AG04449 (cell line): ENCODE data around the gene RBFOX2.
"Not testable (repeated sequence)": the region's sequence is repeated elsewhere in the genome, so short reads cannot be mapped to it uniquely, and the experiment has no call there.

Source experiments
- CTCF ChIA-PET: fragments of 350-600 bp; formaldehyde crosslinking; extraction: SDS; loops from one replicate; lab custom pipeline; 2021; ENCODE audit warnings: antibody characterized with exemption; lab: Yijun Ruan, JAX
- POLR2A ChIA-PET: fragments of 400-600, 350-600 bp; formaldehyde crosslinking; extraction: SDS; loops from one replicate; lab custom pipeline; 2020; ENCODE audit warnings: antibody characterized with exemption, inconsistent platforms; lab: Yijun Ruan, JAX
- DNase-seq: peaks from one replicate; pipeline ENCODE4 v3.0.0-alpha.2; 2010; ENCODE audit warnings: low read depth, low spot score
- H3K4me3 ChIP-seq: 2 replicates; pipeline ENCODE4 v1.5.1; 2011; ENCODE audit warnings: low read depth, mild to moderate bottlenecking, control low read depth, low read length
- TF ChIP-seq, protein P1 (sequence below): IDR thresholded peaks from one replicate; pipeline ENCODE4 v1.5.1; 2011; ENCODE audit warnings: mild to moderate bottlenecking, moderate library complexity, low read length, control low read depth, inconsistent platforms; ENCODE audit not compliant: insufficient read depth; ENCODE audit errors: missing control alignments

RBFOX2 gene

GRCh38 chr22:35703861-35704584 is 324.6 kb downstream of the RBFOX2 start:
- TF ChIP-seq, protein P1, sequence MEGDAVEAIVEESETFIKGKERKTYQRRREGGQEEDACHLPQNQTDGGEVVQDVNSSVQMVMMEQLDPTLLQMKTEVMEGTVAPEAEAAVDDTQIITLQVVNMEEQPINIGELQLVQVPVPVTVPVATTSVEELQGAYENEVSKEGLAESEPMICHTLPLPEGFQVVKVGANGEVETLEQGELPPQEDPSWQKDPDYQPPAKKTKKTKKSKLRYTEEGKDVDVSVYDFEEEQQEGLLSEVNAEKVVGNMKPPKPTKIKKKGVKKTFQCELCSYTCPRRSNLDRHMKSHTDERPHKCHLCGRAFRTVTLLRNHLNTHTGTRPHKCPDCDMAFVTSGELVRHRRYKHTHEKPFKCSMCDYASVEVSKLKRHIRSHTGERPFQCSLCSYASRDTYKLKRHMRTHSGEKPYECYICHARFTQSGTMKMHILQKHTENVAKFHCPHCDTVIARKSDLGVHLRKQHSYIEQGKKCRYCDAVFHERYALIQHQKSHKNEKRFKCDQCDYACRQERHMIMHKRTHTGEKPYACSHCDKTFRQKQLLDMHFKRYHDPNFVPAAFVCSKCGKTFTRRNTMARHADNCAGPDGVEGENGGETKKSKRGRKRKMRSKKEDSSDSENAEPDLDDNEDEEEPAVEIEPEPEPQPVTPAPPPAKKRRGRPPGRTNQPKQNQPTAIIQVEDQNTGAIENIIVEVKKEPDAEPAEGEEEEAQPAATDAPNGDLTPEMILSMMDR: no peak
- ChIA-PET CTCF (no interaction called here), POLR2A (no interaction called here)
- DNase-seq: no peak
- H3K4me3 ChIP-seq: no peak overlapping the region

- CTCF ChIA-PET, DNase-seq, H3K4me3 ChIP-seq, POLR2A ChIA-PET: not testable (repeated sequence)
Observed at GRCh38 chr22:35699852-35700251, 328.8 kb downstream of the RBFOX2 start.

- DNase-seq: no peak
- ChIA-PET CTCF (no interaction called here), POLR2A (no interaction called here)
- H3K4me3 ChIP-seq: no peak overlapping the region
- TF ChIP-seq, protein P1: no peak
Observed at GRCh38 chr22:35697142-35697541, 331.5 kb downstream of the RBFOX2 start.

- ChIA-PET POLR2A (no interaction called here), CTCF (no interaction called here)
- no peak for DNase-seq
- TF ChIP-seq, protein P1: no peak
- no peak overlapping the region for H3K4me3 ChIP-seq
Observed at GRCh38 chr22:35695202-35695601, 333.4 kb downstream of the RBFOX2 start.

DNA sequence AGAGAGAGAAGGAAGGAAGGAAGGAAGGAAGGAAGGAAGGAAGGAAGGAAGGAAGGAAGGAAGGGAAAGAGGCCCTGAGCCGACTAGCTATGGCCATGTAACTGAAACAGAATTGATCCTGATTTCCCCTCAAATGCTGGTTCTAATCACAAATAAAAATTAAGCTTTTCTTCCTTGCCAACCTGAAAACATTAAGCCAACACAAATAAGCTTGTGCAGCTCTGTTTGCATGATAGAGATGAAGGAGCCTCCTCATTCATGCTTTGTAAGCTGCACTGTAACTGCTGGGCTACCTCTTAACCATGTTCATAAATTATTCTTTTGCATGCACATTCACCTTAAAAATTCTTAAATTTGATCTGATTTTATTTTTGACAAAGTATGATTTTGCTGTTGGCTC is 338.6 kb downstream of the RBFOX2 start:
- H3K4me3 ChIP-seq: no peak overlapping the region
- POLR2A ChIA-PET: no interaction called here
- no peak for DNase-seq
- CTCF ChIA-PET: interaction anchor here (1.2 kb wide), 1 partner anchor 376 kb away, joined by 4 read pairs; no protein-coding TSS in a partner anchor
- TF ChIP-seq, protein P1: no peak

- TF ChIP-seq, protein P1: no peak
- no peak overlapping the region for H3K4me3 ChIP-seq
- CTCF ChIA-PET: no interaction called here
- POLR2A ChIA-PET: no interaction called here
- DNase-seq: no peak
Observed at GRCh38 chr22:35688913-35689675, 339.5 kb downstream of the RBFOX2 start.
